HEK293 (cell line): ENCODE data around the gene JOSD1.

Experiments used
- MYNN ChIP-seq: fragments of 450-650 bp; formaldehyde crosslinking; IDR thresholded peaks from 2 replicates; pipeline ENCODE4 v1.5.1; 2016; ENCODE audit warnings: missing biosample characterization, missing genetic modification characterization, borderline replicate concordance
- SP3 ChIP-seq: fragments of 450-650 bp; formaldehyde crosslinking; IDR thresholded peaks from 2 replicates; pipeline ENCODE4 v1.5.1; 2016; ENCODE audit warnings: missing biosample characterization, missing genetic modification characterization
- YY1 ChIP-seq: fragments of 450-650 bp; formaldehyde crosslinking; IDR thresholded peaks from 2 replicates; pipeline ENCODE4 v1.5.1; 2018; ENCODE audit warnings: missing biosample characterization, missing genetic modification characterization
- ZNF335 ChIP-seq: fragments of 450-650 bp; formaldehyde crosslinking; conservative IDR thresholded peaks from 2 replicates; pipeline ENCODE4 v1.5.1; 2016; ENCODE audit warnings: missing biosample characterization, missing genetic modification characterization
- ZNF624 ChIP-seq: fragments of 450-650 bp; formaldehyde crosslinking; IDR thresholded peaks from 2 replicates; pipeline ENCODE4 v1.5.1; 2017; ENCODE audit warnings: missing biosample characterization, missing genetic modification characterization
- ZNF658 ChIP-seq: fragments of 450-650 bp; formaldehyde crosslinking; IDR thresholded peaks from 2 replicates; pipeline ENCODE4; 2016; ENCODE audit warnings: missing biosample characterization, missing genetic modification characterization
- TF ChIP-seq, protein P1 (sequence below): fragments of 450-650 bp; formaldehyde crosslinking; IDR thresholded peaks from 2 replicates; pipeline ENCODE4 v1.5.1; 2016; ENCODE audit warnings: missing biosample characterization, missing genetic modification characterization
- TF ChIP-seq, protein P2 (sequence below): fragments of 450-650 bp; formaldehyde crosslinking; IDR thresholded peaks from 2 replicates; pipeline ENCODE4 v1.5.1; 2016; ENCODE audit warnings: missing biosample characterization, missing genetic modification characterization
- TF ChIP-seq, protein P3 (sequence below): sonication (generic); formaldehyde crosslinking; IDR thresholded peaks from 2 replicates; pipeline ENCODE4 v1.8.1; 2022; ENCODE audit warnings: mild to moderate bottlenecking, moderate library complexity, missing genetic modification reagents
- TF ChIP-seq, protein P4 (sequence below): fragments of 450-650 bp; formaldehyde crosslinking; IDR thresholded peaks from 2 replicates; pipeline ENCODE4 v1.5.1; 2016; ENCODE audit warnings: missing biosample characterization, missing genetic modification characterization

GRCh38 chr22:38704654-38705234 is 4.0 kb upstream of the JOSD1 start:
- TF ChIP-seq ZNF624 (tag by site-specific recombination) (no peak), MYNN (no peak), YY1 (tag by site-specific recombination) (no peak), SP3 (tag by site-specific recombination) (no peak), ZNF658 (tag by site-specific recombination) (no peak), ZNF335 (tag by site-specific recombination) (no peak)
- TF ChIP-seq, protein P1, sequence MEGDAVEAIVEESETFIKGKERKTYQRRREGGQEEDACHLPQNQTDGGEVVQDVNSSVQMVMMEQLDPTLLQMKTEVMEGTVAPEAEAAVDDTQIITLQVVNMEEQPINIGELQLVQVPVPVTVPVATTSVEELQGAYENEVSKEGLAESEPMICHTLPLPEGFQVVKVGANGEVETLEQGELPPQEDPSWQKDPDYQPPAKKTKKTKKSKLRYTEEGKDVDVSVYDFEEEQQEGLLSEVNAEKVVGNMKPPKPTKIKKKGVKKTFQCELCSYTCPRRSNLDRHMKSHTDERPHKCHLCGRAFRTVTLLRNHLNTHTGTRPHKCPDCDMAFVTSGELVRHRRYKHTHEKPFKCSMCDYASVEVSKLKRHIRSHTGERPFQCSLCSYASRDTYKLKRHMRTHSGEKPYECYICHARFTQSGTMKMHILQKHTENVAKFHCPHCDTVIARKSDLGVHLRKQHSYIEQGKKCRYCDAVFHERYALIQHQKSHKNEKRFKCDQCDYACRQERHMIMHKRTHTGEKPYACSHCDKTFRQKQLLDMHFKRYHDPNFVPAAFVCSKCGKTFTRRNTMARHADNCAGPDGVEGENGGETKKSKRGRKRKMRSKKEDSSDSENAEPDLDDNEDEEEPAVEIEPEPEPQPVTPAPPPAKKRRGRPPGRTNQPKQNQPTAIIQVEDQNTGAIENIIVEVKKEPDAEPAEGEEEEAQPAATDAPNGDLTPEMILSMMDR: no peak
- TF ChIP-seq, protein P2, sequence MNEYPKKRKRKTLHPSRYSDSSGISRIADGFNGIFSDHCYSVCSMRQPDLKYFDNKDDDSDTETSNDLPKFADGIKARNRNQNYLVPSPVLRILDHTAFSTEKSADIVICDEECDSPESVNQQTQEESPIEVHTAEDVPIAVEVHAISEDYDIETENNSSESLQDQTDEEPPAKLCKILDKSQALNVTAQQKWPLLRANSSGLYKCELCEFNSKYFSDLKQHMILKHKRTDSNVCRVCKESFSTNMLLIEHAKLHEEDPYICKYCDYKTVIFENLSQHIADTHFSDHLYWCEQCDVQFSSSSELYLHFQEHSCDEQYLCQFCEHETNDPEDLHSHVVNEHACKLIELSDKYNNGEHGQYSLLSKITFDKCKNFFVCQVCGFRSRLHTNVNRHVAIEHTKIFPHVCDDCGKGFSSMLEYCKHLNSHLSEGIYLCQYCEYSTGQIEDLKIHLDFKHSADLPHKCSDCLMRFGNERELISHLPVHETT (tag by site-specific recombination): no peak; the same call in 1 of the 2 replicates
- TF ChIP-seq, protein P3, sequence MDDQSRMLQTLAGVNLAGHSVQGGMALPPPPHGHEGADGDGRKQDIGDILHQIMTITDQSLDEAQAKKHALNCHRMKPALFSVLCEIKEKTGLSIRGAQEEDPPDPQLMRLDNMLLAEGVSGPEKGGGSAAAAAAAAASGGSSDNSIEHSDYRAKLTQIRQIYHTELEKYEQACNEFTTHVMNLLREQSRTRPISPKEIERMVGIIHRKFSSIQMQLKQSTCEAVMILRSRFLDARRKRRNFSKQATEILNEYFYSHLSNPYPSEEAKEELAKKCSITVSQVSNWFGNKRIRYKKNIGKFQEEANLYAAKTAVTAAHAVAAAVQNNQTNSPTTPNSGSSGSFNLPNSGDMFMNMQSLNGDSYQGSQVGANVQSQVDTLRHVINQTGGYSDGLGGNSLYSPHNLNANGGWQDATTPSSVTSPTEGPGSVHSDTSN (CRISPR knock-in tag): no peak
- TF ChIP-seq, protein P4, sequence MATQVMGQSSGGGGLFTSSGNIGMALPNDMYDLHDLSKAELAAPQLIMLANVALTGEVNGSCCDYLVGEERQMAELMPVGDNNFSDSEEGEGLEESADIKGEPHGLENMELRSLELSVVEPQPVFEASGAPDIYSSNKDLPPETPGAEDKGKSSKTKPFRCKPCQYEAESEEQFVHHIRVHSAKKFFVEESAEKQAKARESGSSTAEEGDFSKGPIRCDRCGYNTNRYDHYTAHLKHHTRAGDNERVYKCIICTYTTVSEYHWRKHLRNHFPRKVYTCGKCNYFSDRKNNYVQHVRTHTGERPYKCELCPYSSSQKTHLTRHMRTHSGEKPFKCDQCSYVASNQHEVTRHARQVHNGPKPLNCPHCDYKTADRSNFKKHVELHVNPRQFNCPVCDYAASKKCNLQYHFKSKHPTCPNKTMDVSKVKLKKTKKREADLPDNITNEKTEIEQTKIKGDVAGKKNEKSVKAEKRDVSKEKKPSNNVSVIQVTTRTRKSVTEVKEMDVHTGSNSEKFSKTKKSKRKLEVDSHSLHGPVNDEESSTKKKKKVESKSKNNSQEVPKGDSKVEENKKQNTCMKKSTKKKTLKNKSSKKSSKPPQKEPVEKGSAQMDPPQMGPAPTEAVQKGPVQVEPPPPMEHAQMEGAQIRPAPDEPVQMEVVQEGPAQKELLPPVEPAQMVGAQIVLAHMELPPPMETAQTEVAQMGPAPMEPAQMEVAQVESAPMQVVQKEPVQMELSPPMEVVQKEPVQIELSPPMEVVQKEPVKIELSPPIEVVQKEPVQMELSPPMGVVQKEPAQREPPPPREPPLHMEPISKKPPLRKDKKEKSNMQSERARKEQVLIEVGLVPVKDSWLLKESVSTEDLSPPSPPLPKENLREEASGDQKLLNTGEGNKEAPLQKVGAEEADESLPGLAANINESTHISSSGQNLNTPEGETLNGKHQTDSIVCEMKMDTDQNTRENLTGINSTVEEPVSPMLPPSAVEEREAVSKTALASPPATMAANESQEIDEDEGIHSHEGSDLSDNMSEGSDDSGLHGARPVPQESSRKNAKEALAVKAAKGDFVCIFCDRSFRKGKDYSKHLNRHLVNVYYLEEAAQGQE: no peak
